SK-N-SH (cell line): ENCODE data around the gene ABCB4.

ENCODE experiments used
- CTCF ChIP-seq: fragments of 200-600 bp; sonication (generic); IDR thresholded peaks from 2 replicates; pipeline ENCODE4 v1.6.1; 2017; ENCODE audit warnings: antibody characterized with exemption, mild to moderate bottlenecking, moderate library complexity
- RFX5 ChIP-seq: IDR thresholded peaks from 2 replicates; pipeline ENCODE4 v1.6.1; 2012; ENCODE audit warnings: mild to moderate bottlenecking, improper control_type of control experiment, low read length

GRCh38 chr7:87507446-87507845 is 32.0 kb upstream of the ABCB4 start:
- TF ChIP-seq CTCF (peak; percentile 20; the same call in 1 of the 2 replicates), RFX5 (no peak)
